Skeletal muscle tissue (tissue), 4 donors: ENCODE results near the gene ABL1. TPM values are rescaled to one million over a fixed set of nuclear protein-coding genes. Genes with fewer than 3 reads are reported as not detected.
A peak's percentile ranks its signal among the peaks of the same experiment; 100 is the strongest.

ENCODE experiments used
- H3K27ac ChIP-seq: one replicate; pipeline ENCODE4 v1.7.0; 2013; ENCODE audit warnings: mild to moderate bottlenecking, low read depth, low read length, inconsistent platforms
- H3K27me3 ChIP-seq, 3 donors: one replicate each; pipeline ENCODE4 v1.7.0; 2013; ENCODE audit warnings: low read length in 3 of 3; ENCODE audit not compliant: control insufficient read depth in 3 of 3, insufficient read depth in 3 of 3
- H3K36me3 ChIP-seq, 3 donors: one replicate each; pipeline ENCODE4 v1.7.0; 2013; ENCODE audit warnings: low read length in 3 of 3; ENCODE audit not compliant: control insufficient read depth in 3 of 3, insufficient read depth in 3 of 3
- H3K4me1 ChIP-seq, 3 donors: one replicate each; pipeline ENCODE4 v1.7.0; 2013; ENCODE audit warnings: low read length in 3 of 3, mild to moderate bottlenecking in 3 of 3; ENCODE audit not compliant: control insufficient read depth in 3 of 3, insufficient read depth in 3 of 3
- H3K4me3 ChIP-seq, 3 donors: one replicate each; pipeline ENCODE4 v1.7.0; 2013; ENCODE audit warnings: low read length in 3 of 3
- H3K9ac ChIP-seq, 3 donors: one replicate each; pipeline ENCODE4 v1.7.0; 2013; ENCODE audit warnings: low read length in 3 of 3, mild to moderate bottlenecking in 3 of 3, moderate library complexity in 2 of 3, low read depth in 1 of 3
- H3K9me3 ChIP-seq, 3 donors: one replicate each; pipeline ENCODE4 v1.7.0; 2013; ENCODE audit warnings: low read length in 3 of 3; ENCODE audit not compliant: control insufficient read depth in 3 of 3
- total RNA-seq: library from RNA; depleted of rRNA; stranded (reverse); fragments of >200 nt; gene quantifications from one replicate; pipeline ENCODE4 v1.2.3, GENCODE V29; 2014
- donor health status: Osteomylitis.

ABL1 gene
- total RNA-seq, 1 donor from 2014 or later: 27.7 TPM

GRCh38 chr9:130894546-130894945 is 59.5 kb downstream of the ABL1 start:
- peaks cover 13 to 25% (median 19%) of the 10 kb centered on the region in 3 donors for H3K36me3 ChIP-seq
- H3K27ac ChIP-seq: no peak overlapping the region
- H3K9ac ChIP-seq: no peak overlapping the region
- H3K9me3 ChIP-seq: no peaks in the 10 kb centered on the region
- peaks cover 9 to 28% (median 24%) of the 10 kb centered on the region in 3 donors for H3K27me3 ChIP-seq
- H3K4me1 ChIP-seq: peaks cover 0 to 6% (median 0%) of the 10 kb centered on the region in 3 donors
- H3K4me3 ChIP-seq: no peak overlapping the region

GRCh38 chr9:130895038-130895437 is 60.0 kb downstream of the ABL1 start:
- Histone ChIP-seq H3K9me3 (no peaks in the 10 kb centered on the region), H3K27ac (no peak overlapping the region), H3K4me3 (no peak overlapping the region), H3K36me3 (peaks cover 11 to 23% (median 16%) of the 10 kb centered on the region in 3 donors), H3K27me3 (peaks cover 9 to 33% (median 29%) of the 10 kb centered on the region in 3 donors), H3K9ac (peak overlapping the region in 1 of 3 donors; percentile 40), H3K4me1 (peaks cover 0 to 6% (median 0%) of the 10 kb centered on the region in 3 donors)

DNA sequence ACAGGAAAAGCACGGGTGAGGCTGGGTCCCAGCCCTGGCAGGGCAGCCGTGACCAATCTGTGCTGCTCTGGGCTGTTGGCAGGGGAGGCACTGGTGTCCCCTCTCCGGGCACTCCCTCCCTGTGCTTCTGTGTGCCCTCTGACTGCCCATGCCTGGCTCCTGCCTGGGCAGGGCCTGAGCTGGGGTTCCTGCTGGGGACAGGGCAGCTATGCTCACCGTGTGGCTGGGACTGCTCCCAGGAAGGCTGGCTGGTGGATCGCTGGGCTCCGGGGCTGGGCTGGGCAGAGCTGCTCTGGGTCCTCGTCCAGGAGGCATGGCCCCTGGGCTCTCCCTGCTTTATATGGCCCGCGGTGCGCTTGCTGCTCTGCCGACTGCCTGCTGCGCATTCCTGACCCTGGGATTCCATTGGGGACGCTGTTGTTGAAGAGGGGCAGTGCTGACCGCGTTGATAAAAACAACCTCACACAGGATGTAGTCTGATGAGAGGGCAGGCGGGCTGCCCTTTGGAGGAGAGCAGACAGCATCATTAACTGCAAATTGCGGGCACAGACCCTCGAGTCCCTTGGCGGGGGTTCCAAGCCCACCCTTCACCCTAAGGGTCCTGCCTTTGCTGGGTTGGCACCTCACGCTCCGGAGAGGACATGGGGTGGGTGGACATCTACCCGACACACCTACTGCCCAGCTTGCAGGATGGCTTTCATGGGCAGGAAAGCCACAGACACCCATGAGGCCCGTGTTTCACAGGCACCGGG is 60.6 kb downstream of the ABL1 start:
- peaks cover 12 to 39% (median 34%) of the 10 kb centered on the region in 3 donors for H3K27me3 ChIP-seq
- H3K36me3 ChIP-seq: peaks cover 6 to 18% (median 13%) of the 10 kb centered on the region in 3 donors
- H3K4me3 ChIP-seq: no peak overlapping the region
- peaks cover 0 to 6% (median 0%) of the 10 kb centered on the region in 3 donors for H3K4me1 ChIP-seq
- H3K9ac ChIP-seq: peak overlapping the region in 1 of 3 donors; percentile 40
- H3K27ac ChIP-seq: no peak overlapping the region
- H3K9me3 ChIP-seq: no peaks in the 10 kb centered on the region

- H3K27me3 ChIP-seq: peaks cover 19 to 47% (median 42%) of the 10 kb centered on the region in 3 donors
- H3K4me1 ChIP-seq: peaks cover 0 to 6% (median 0%) of the 10 kb centered on the region in 3 donors
- H3K27ac ChIP-seq: no peak within 1 kb of the TSS
- H3K9ac ChIP-seq: no peak within 1 kb of the TSS
- no peak within 1 kb of the TSS for H3K4me3 ChIP-seq
- H3K36me3 ChIP-seq: peaks cover 3 to 15% (median 11%) of the 10 kb centered on the region in 3 donors
- no peaks in the 10 kb centered on the region for H3K9me3 ChIP-seq
These were observed 61.4 kb downstream of the ABL1 start, which contains the start of gene QRFP for GRCh38 chr9:130896233-130897014. QRFP (minus strand) TSS chr9:130896812; CDS start chr9:130893838, 2,974 bp downstream.

- H3K9ac ChIP-seq: no peak overlapping the region
- peaks cover 26 to 55% (median 49%) of the 10 kb centered on the region in 3 donors for H3K27me3 ChIP-seq
- no peak overlapping the region for H3K27ac ChIP-seq
- H3K36me3 ChIP-seq: peaks cover 3 to 10% (median 10%) of the 10 kb centered on the region in 3 donors
- H3K9me3 ChIP-seq: no peaks in the 10 kb centered on the region
- no peak overlapping the region for H3K4me3 ChIP-seq
- peaks cover 0 to 4% (median 0%) of the 10 kb centered on the region in 3 donors for H3K4me1 ChIP-seq
These were observed 62.2 kb downstream of the ABL1 start for GRCh38 chr9:130897105-130897751.

GRCh38 chr9:130897848-130898551 is 62.9 kb downstream of the ABL1 start:
- Histone ChIP-seq H3K4me1 (peaks cover 0 to 4% (median 0%) of the 10 kb centered on the region in 3 donors), H3K4me3 (no peak overlapping the region), H3K27me3 (peaks cover 32 to 63% (median 57%) of the 10 kb centered on the region in 3 donors)

GRCh38 chr9:130898552-130898852 is 63.4 kb downstream of the ABL1 start:
- peaks cover 0 to 4% (median 0%) of the 10 kb centered on the region in 3 donors for H3K4me1 ChIP-seq
- H3K9ac ChIP-seq: no peak overlapping the region
- H3K4me3 ChIP-seq: no peak overlapping the region
- H3K9me3 ChIP-seq: no peaks in the 10 kb centered on the region
- no peak overlapping the region for H3K27ac ChIP-seq
- peaks cover 38 to 66% (median 62%) of the 10 kb centered on the region in 3 donors for H3K27me3 ChIP-seq
- peaks cover 0 to 1% (median 0%) of the 10 kb centered on the region in 3 donors for H3K36me3 ChIP-seq

More at GRCh38 chr9:130897848-130898551, 62.9 kb downstream of the ABL1 start:
- H3K9ac ChIP-seq: no peak overlapping the region
- peaks cover 0 to 5% (median 5%) of the 10 kb centered on the region in 3 donors for H3K36me3 ChIP-seq
- H3K27ac ChIP-seq: no peak overlapping the region
- no peaks in the 10 kb centered on the region for H3K9me3 ChIP-seq

DNA sequence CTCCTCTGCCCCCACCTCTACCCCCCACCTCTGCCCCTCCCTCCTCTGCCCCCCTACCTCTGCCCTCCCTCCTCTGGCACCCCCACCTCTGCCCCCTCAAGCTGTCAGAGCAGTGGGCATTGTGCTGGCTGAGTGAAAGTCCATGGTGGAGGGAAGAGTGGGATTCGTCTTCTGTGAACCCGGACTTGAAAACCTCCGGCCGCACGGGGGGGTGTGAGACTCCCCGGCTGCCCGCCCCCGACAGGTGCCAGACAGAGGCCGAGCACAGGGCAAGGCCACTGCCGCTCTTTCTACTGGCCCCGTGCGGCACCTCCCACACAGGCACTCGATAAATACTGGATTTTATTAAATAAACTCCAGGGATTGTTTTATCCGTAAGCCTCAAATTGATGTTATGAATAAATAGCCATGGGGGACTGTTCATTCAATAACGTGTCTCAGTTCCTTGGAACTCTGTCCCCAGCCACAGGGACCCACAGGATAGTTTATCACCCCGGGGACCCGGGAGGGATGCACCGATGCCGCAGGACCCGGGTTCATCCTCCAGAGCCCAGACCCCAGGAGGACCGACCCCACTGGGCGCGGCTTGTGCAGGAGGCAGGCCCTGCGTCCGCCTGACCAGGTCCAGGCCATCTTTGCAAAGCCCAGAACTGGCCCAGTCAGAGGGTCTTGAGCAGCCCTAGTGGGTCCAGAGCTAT is 64.1 kb downstream of the ABL1 start:
- H3K27me3 ChIP-seq: peaks cover 44 to 71% (median 69%) of the 10 kb centered on the region in 3 donors
- no peak overlapping the region for H3K9ac ChIP-seq
- H3K36me3 ChIP-seq: no peaks in the 10 kb centered on the region
- H3K9me3 ChIP-seq: no peaks in the 10 kb centered on the region
- peaks cover 0 to 4% (median 0%) of the 10 kb centered on the region in 3 donors for H3K4me1 ChIP-seq
- H3K27ac ChIP-seq: no peak overlapping the region
- no peak overlapping the region for H3K4me3 ChIP-seq
